Activated CD4-positive, alpha-beta T cell treated with anti-CD3 and anti-CD28 coated beads, Interleukin-2, Interleukin-4, amounts not matched to agents 100 ng/mL and 50 ng/mL, durations not matched to agents 16 hours and 8 hours (primary cell): ENCODE data around the gene NRSN1.

Source experiments
- DNase-seq: peaks from one replicate; pipeline ENCODE4 v3.0.0-alpha.2; 2020; ENCODE audit warnings: low spot score

The NRSN1 gene, protein sequence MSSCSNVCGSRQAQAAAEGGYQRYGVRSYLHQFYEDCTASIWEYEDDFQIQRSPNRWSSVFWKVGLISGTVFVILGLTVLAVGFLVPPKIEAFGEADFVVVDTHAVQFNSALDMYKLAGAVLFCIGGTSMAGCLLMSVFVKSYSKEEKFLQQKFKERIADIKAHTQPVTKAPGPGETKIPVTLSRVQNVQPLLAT

DNA sequence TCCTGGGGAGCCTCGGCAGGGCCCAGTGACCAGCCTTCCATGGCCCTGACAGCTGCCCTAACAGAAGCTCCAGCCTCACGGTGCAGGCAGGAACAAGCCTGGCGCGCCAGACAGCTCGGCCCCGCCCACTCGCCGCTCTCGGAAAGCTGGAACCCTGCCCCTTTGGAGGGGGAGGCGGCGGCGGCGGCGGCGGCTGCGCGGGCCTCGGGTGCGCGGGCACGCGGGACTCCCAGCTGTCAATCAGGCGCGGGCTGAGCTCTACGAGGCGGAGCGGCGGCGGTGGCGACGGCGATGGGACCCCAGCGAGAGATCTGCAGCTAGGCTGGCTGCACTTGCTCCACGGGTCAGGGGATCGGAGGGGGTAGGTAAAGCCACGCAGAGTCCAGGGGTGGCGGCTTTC lies at the start of gene NRSN1:
Gene NRSN1 (plus strand): TSS at position 236 of the 400 bp plus-strand sequence. CDS start 8,113 bp downstream, outside the sequence.
- peak; percentile 3 for DNase-seq

DNA sequence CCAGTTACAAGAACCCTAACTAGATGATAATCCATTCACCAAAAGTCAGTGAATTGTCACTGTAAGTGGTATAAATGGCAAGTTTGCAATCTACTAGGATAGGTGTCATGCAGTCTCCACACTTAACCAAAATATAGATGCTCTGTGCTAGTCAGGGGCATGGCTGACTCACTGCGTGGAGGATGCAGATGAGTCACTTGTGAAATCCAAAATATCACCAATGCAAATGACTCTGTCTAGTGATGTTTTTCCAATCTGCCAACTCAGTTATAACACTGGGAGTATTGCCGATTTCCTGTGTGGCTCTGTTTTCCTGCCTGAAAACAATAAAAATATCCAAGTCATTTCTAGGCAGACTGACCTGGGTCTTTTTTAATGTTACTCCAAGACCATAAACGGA lies 47.8 kb upstream of the NRSN1 start:
- no peak for DNase-seq

DNA sequence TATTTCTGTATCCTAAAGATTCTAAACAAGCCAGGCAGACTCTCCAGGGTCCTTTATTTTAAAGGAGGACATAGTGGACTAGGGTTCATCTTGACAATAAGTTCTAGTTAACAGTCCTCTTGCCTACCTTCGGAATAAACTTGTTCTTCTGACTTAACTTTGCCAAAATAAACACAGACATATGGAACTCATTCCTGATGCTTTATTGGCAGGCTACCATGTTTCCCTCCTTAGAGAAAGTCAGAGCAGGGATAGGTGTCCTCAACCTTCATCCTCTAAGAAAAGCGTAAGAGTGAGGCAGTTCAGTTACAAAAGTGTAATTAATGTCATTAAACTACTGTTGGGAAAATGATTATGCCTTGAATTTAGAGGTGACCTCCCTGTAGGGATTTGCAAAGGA lies 46.9 kb upstream of the NRSN1 start:
- DNase-seq = no peak

GRCh38 chr6:24080711-24081110 lies 45.3 kb upstream of the NRSN1 start:
- no peak for DNase-seq

DNA sequence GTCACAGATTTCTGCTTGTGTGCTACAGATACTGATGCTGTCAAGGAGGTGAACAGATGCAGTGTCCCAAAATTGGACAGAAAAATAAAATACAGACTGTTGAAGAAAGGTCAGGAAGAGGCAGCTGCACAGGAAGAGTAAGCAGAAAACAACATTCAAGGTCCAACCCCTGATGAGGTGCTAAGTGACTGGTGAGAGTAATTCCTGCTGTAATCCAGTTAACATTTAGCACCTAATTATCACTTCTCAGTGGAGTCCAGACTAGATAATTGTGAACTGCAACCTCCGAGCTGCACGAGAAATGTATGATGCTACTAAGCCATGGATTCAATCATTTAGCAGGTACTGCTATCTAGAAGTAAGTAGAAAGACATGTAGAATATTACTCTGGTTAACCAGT lies 36.3 kb upstream of the NRSN1 start:
- no peak for DNase-seq

DNA sequence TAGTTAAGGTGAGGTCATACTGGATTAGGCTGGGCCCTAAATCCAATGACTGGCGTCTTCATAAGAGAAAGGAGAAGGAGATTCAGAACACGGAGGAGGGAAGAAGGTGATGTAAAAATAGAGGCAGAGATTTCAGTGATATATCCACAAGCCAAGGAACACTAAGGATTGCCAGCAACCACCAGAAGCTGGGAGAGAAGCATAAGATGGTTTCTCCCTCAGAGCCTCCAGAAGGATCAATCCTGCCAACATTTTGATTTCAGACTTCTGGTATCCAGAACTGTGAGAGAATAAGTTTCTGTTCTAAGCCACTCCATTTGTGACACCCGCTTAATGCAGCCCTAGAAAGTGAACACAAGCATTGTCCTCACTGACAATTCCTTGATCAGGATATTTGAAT lies 33.6 kb upstream of the NRSN1 start:
- DNase-seq = no peak

GRCh38 chr6:24093381-24093780 lies 32.6 kb upstream of the NRSN1 start:
- DNase-seq = no peak

GRCh38 chr6:24099181-24099580 lies 26.8 kb upstream of the NRSN1 start:
- DNase-seq = no peak

GRCh38 chr6:24100024-24100769 lies 25.8 kb upstream of the NRSN1 start:
- DNase-seq = no peak

- no peak for DNase-seq
Measured at GRCh38 chr6:24100770-24101155, 25.3 kb upstream of the NRSN1 start.

GRCh38 chr6:24105191-24105590 lies 20.8 kb upstream of the NRSN1 start:
- DNase-seq = no peak

DNA sequence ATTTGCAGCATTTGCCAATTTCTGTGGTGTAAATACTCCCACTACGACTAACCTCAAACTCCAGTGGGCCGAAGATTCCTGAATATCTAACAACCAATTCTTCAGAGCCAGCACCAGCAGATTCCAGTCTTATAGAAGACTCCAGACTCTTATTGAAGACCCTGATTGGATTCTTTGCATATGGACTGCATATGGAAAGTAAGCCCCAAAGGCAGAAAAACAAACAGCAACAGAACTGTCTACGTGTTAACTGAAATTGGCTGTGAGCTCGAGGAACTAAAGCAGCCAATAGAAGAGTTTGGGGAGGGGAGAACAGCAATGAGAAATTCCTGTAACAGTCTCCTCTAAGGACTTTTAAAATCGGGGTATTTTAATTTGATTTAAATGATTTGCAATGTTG lies 19.7 kb upstream of the NRSN1 start:
- no peak for DNase-seq

DNA sequence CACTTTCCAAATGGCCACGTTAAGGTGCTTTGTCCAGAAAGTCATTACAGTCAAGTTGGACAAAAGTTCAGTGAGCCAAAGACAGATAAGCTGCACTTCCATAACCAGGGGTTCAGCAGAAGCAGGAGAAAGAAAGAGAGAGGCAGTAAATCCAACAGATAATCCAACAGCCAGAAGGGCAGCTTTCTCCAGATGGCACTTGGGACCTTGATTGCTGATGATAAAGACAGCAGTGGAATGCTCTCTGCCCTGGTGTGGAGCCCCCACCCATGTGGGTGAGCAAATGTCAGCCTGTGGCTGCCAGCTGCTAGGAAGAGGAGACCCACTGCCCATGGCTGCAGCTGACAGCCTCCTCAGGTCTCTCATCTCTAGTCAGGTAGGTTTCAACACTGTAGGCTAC lies 18.7 kb upstream of the NRSN1 start:
- no peak for DNase-seq

GRCh38 chr6:24108056-24108455 lies 18.0 kb upstream of the NRSN1 start:
- DNase-seq = no peak

DNA sequence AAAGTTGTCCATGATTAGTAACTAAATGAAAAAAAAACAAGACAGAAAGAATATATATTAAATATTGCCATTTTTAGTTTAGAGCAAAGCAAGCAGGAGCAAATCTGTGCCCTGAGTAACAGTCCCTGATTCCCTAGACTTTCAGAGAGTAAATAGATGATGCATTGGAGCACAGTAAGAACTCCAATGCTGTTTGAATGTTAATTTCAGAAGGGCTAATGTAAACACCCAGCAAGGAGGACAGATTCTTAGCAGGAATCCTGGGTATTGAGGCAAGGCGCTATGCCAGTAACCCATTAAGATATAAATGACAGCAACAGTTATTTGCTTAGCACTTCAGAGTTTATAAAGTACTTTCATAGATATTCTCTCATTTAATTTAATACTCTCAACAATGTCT lies 15.6 kb upstream of the NRSN1 start:
- DNase-seq = no peak

GRCh38 chr6:24113891-24114290 lies 12.1 kb upstream of the NRSN1 start:
- DNase-seq = no peak

GRCh38 chr6:24117021-24117420 lies 9.0 kb upstream of the NRSN1 start:
- no peak for DNase-seq

DNA sequence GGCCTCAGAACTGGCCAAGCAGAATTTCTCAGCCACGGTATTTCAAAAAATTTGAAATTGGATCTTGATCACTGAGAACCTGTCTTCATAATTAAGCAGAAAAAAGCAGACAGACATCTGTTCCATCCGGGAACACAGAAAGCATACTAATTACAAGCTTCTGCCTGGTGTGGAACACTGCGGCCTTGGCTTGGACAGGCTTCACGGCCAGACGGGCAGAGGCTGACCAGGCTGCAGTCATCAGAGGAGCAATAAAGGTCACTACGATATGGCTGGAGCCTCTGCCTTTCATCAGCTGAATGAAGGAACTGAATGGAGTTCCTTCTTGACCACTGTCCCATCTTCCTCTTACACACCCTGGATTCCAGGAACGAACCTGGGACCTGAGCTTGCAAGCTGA lies 3.9 kb upstream of the NRSN1 start:
- no peak for DNase-seq

GRCh38 chr6:24126586-24127192 lies 674 bp downstream of the NRSN1 start:
- DNase-seq = peak; percentile 36

- no peak for DNase-seq
Measured at GRCh38 chr6:24127316-24127715, 1.3 kb downstream of the NRSN1 start.

DNA sequence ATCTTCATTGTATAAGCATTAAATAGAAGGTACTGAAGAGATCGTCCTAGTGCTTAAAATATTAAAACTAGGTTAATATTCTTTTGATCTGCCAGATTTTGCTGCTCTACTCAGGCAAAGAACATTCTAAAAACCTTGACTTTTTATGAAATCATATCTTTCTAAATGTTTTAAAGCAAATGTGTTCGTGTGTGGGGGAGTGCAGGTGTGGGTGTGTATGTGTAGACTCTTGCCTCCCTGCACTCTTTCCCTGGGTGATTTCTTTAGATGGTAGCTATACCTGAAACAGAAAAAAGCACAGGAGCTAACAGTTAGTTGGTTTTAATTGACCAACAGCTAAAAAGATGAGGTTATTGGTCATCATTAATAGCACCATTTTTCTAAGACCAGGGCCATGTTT lies 5.7 kb downstream of the NRSN1 start:
- DNase-seq = no peak

- DNase-seq = no peak
Measured at GRCh38 chr6:24139080-24139479, 13.1 kb downstream of the NRSN1 start.

DNA sequence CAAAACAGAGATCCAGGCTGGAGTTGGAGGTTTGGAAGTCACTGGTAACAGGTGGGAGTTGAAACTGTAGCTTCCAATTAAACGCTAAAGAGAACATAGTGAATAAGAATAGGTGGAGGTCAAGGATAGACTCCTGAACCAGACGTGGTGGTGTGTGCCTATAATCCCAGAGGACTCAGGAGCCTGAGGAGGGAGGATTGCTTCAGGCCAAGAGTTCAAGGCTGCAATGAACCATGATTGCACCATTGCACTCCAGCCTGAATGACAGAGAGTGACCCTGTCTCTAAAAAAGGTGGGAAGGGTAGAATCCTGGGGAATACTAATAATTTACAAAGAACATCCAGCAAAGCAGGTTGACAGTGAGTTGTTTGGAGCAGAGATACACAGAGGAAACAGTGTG lies 13.6 kb downstream of the NRSN1 start:
- DNase-seq = no peak

DNA sequence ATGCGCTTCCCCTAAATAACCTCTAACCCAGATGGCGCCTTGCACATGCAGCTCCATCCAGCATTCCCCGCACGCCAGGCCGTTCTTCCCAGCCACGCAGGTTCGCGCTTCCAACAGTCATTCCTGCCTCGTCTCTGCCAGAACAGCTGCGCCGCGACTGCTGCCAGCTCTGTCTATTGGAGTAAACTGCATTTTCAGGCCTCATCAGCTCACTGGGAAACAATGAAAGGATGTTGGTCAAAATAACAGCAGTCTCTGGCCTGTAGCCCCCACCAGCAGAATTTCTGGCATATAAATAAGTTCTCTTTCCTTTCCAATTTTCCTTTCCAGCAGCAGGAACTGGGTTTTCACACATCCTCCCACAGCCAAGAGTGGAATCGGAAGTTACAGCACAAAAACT lies 14.6 kb downstream of the NRSN1 start:
- DNase-seq = no peak
